GM06990 (cell line): ENCODE measurements around the gene LRRC40.
"Not testable (repeated sequence)": the region's sequence is repeated elsewhere in the genome, so short reads cannot be mapped to it uniquely, and the experiment has no call there.

Source experiments
- DNase-seq: peaks from one replicate; pipeline ENCODE4 v3.0.0-alpha.2; 2011; ENCODE audit not compliant: insufficient read length; ENCODE audit errors: extremely low read depth
- H3K27me3 ChIP-seq: replicated peaks from 2 replicates; pipeline ENCODE4 v1.6.0; 2011; ENCODE audit warnings: low read length; ENCODE audit not compliant: control insufficient read depth, insufficient read depth
- H3K36me3 ChIP-seq: 2 replicates; pipeline ENCODE4 v1.5.1; 2011; ENCODE audit warnings: low read length; ENCODE audit not compliant: control insufficient read depth, insufficient read depth
- H3K4me3 ChIP-seq: replicated peaks from 2 replicates; pipeline ENCODE4 v1.5.1; 2011; ENCODE audit warnings: low read depth, mild to moderate bottlenecking, control low read depth, low read length
- TF ChIP-seq, protein P1 (sequence below): IDR thresholded peaks from 2 replicates; pipeline ENCODE4 v1.5.1; 2011; ENCODE audit warnings: low read length, control low read depth, mild to moderate bottlenecking, inconsistent platforms; ENCODE audit not compliant: insufficient read depth, poor library complexity, severe bottlenecking

LRRC40 gene

DNA sequence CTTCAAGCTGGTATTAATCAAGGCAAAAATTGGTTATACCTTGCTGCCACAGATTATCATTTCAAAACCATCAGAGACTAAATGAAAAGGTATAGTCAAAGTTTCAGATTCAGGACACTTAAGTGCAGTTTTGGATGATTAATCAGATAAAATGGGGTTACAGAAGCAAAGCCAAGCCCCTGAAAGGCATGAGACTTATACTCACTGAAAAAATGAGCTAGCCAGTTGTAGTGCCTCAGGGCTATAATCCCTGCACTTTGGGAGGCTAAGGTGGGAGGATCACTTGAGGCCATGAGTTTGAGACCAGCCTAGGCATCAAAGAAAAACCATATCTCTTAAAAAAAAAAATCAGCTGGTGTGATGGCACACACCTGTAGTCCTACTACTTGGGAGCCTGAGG is 15.2 kb downstream of the LRRC40 start:
- DNase-seq, result no peak
- no peaks in the 10 kb centered on the region for H3K36me3 ChIP-seq
- H3K4me3 ChIP-seq, result no peak overlapping the region
- TF ChIP-seq, protein P1, sequence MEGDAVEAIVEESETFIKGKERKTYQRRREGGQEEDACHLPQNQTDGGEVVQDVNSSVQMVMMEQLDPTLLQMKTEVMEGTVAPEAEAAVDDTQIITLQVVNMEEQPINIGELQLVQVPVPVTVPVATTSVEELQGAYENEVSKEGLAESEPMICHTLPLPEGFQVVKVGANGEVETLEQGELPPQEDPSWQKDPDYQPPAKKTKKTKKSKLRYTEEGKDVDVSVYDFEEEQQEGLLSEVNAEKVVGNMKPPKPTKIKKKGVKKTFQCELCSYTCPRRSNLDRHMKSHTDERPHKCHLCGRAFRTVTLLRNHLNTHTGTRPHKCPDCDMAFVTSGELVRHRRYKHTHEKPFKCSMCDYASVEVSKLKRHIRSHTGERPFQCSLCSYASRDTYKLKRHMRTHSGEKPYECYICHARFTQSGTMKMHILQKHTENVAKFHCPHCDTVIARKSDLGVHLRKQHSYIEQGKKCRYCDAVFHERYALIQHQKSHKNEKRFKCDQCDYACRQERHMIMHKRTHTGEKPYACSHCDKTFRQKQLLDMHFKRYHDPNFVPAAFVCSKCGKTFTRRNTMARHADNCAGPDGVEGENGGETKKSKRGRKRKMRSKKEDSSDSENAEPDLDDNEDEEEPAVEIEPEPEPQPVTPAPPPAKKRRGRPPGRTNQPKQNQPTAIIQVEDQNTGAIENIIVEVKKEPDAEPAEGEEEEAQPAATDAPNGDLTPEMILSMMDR, result no peak
- no peaks in the 10 kb centered on the region for H3K27me3 ChIP-seq

DNA sequence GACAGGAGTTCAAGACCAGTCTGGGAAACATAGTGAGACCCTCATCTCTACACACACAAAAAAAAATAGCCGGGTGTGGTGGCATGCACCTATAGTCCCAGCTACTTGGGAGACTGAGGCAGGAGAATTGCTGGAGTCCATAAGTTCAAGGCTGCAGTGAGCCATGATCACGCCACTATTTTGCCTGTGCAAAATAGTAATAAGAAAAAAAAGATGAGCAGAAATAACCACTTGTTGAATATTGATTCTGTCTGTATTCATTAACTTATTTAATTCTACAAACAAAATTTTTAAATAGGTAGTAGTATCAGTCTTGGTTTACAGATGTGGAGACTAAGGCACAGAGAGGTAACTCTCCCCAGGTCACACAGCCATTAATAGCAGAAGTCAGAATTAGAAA is 16.9 kb downstream of the LRRC40 start:
- TF ChIP-seq, protein P1, result no peak
- H3K36me3 ChIP-seq, result no peaks in the 10 kb centered on the region
- no peaks in the 10 kb centered on the region for H3K27me3 ChIP-seq
- no peak overlapping the region for H3K4me3 ChIP-seq
- DNase-seq, result no peak

DNA sequence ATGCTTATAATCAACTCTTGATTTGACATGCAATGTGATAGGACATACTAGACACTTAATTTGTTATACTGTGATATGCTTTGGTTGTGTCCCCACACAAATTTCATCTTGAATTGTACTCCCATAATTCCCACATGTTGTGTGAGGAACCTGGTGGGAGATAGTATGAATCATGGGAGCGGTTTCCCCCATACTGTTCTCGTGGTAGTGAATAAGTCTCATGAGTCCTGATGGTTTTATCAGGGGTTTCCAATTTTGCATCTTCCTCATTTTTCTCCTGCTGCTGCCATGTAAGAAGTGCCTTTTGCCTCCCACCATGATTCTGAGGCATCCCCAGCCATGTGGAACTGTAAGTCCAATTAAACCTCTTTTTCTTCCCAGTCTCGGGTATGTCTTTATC is 20.2 kb downstream of the LRRC40 start:
- not testable (repeated sequence) for H3K4me3 ChIP-seq, H3K27me3 ChIP-seq, DNase-seq, H3K36me3 ChIP-seq

DNA sequence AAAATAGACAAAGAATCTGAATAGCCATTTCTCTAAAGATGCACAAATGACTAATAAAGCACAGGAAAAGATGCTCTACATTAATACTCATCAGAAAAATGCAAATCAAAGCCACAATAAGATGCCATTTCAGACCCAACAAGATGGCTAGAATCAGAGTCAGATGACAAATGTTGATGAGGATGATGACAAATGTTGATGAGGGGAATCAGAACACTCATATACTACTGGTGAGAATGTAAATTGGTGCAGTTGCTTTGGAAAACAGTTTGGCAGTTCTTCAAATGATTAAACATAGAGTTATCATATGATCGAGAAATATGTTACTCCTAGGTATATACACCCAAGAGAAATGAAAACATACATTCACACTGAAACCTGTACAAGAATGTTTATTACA is 33.9 kb downstream of the LRRC40 start:
- Histone ChIP-seq H3K4me3 (no peak overlapping the region), H3K27me3 (no peaks in the 10 kb centered on the region), H3K36me3 (no peaks in the 10 kb centered on the region; the same call in 1 of the 2 replicates)
- no peak for DNase-seq
- TF ChIP-seq, protein P1, result no peak

DNA sequence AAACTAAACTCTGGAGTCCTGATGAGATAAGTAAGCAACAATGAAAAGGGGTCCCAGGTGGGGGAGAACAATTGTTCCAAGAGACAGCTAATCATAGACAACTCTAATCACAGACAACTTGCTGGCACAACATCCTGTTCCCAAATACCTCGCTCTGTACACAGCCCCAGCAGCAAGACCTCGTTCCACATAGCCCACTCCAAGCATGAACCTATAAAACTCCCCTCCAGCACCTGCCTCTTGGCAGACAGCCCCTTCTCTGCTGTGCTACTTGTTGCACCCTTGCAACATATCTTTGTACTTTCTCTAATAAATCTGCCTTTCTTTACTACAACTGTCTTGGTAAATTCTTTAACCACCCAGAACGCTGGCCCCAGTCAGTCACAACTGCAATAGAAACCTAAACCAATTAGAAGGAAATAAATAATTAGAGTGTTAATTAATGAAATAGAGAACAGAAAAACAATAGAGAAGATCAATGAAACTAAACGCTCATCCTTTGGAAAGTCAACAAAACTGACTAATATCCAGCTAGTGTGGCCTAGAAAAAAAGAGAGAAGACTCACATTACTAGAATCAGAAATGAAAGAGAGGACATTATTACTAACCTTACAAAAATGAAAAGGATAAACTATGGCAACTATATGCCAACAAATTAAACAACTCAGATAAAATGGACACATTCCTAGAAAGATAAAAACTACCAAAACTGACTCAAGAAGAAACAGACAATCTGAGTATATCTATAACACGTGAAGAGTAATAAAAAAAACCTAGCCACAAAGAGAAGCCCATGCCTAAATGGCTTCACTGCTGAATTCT is 36.1 kb downstream of the LRRC40 start:
- DNase-seq, result no peak
- Histone ChIP-seq H3K27me3 (no peaks in the 10 kb centered on the region), H3K36me3 (no peaks in the 10 kb centered on the region; the same call in 1 of the 2 replicates), H3K4me3 (no peak overlapping the region)
- TF ChIP-seq, protein P1, result no peak

DNA sequence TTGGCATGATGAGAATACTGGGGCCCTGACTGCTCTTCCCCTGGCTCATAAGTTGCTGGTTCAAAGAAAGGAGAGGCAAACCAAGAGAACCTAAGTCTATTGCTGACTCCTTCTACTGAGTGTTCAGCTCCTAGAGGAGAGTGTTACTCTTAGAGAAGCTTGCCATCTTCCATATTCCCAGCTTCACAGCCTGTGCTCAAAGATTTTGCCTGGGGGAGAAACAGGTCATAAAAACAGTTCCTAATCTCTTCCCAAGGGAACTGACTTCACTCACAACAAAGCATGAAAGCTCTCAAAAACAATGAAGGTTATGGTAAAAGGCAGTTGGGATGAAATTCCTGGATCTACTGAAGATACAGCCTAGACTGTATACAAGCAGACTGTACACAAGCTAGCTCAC is 37.1 kb downstream of the LRRC40 start:
- Histone ChIP-seq H3K36me3 (no peaks in the 10 kb centered on the region; the same call in 1 of the 2 replicates), H3K4me3 (no peak overlapping the region), H3K27me3 (no peaks in the 10 kb centered on the region)
- no peak for DNase-seq
- TF ChIP-seq, protein P1, result no peak
